Activated CD8-positive, alpha-beta T cell treated with anti-CD3 and anti-CD28 coated beads for 36 hours (primary cell): ENCODE measurements around the gene SELENOO. TPM values are rescaled to one million over a fixed set of nuclear protein-coding genes. Genes with fewer than 3 reads are reported as not detected.

Source experiments
- ATAC-seq: fragments of 200-7000 bp; cut with Tn5 transposase; one replicate; pipeline ENCODE4 v1.10.0; 2021; ENCODE audit warnings: mild to moderate bottlenecking, moderate library complexity
- CTCF ChIA-PET: fragments of 350-600 bp; sonication (Branson Sonifier 250); formaldehyde crosslinking; loops from one replicate; lab custom pipeline; 2021; ENCODE audit warnings: antibody characterized with exemption; lab: Charles Lee
- POLR2A ChIA-PET: fragments of 350-600 bp; sonication (Branson Sonifier 250); formaldehyde crosslinking; loops from one replicate; lab custom pipeline; 2021; ENCODE audit warnings: antibody characterized with exemption; lab: Charles Lee
- DNase-seq: peaks from one replicate; pipeline ENCODE4 v3.0.0-alpha.2; 2020
- H3K27ac Mint-ChIP-seq: one replicate; pipeline ENCODE4 v1.8.0; 2021; ENCODE audit warnings: mild to moderate bottlenecking, mixed read lengths
- H3K27me3 Mint-ChIP-seq: one replicate; pipeline ENCODE4 v1.8.0; 2021; ENCODE audit warnings: mixed read lengths
- H3K36me3 Mint-ChIP-seq: one replicate; pipeline ENCODE4 v1.8.0; 2021; ENCODE audit warnings: low read depth, mixed read lengths
- H3K4me1 Mint-ChIP-seq: one replicate; pipeline ENCODE4 v1.8.0; 2021; ENCODE audit warnings: low read depth, mixed read lengths
- H3K4me3 Mint-ChIP-seq: one replicate; pipeline ENCODE4 v1.8.0; 2021; ENCODE audit warnings: mild to moderate bottlenecking, moderate library complexity, mixed read lengths
- H3K9me3 Mint-ChIP-seq: one replicate; pipeline ENCODE4 v1.8.0; 2021; ENCODE audit warnings: mixed read lengths
- CTCF ChIP-seq: fragments of 200-600 bp; IDR thresholded peaks from one replicate; pipeline ENCODE4 v1.8.0; 2022; ENCODE audit warnings: antibody characterized with exemption, mild to moderate bottlenecking
- intact Hi-C: fragments of 100-400 bp; cut with micrococcal nuclease; formaldehyde crosslinking; loops from one replicate; pipeline ENCODE4 v1.10.0; 2022
- total RNA-seq, 2 experiments: library from RNA; stranded (reverse); gene quantifications; one replicate each; pipeline ENCODE4 v1.2.3, GENCODE V29; 2021

The SELENOO gene
- total RNA-seq, 2 experiments from 2014 or later = 24.0 to 25.5 TPM

- POLR2A ChIA-PET = no interaction called here
- Mint-ChIP-seq H3K4me3 (no peak overlapping the region), H3K27me3 (peaks cover 20% of the 10 kb centered on the region), H3K27ac (no peak overlapping the region), H3K9me3 (no peaks in the 10 kb centered on the region), H3K36me3 (no peaks in the 10 kb centered on the region), H3K4me1 (peaks cover 6% of the 10 kb centered on the region)
- CTCF ChIA-PET = interaction anchor here (1.0 kb wide), 1 partner anchor 13 kb away, joined by 3 read pairs; no protein-coding TSS in a partner anchor
- intact Hi-C loops = no loop called here
- ATAC-seq (no peak), DNase-seq (no peak)
- no peak for TF ChIP-seq CTCF
Observed at GRCh38 chr22:50259302-50259701, 58.5 kb downstream of the SELENOO start.

- CTCF ChIA-PET = interaction anchor here (1.1 to 1.5 kb wide), 3 partner anchors 9 to 238 kb away, joined by 4 to 7 read pairs (median 5); partner anchors contain the start of gene HDAC10
- intact Hi-C loops = no loop called here
- Mint-ChIP-seq H3K9me3 (no peaks in the 10 kb centered on the region), H3K36me3 (no peaks in the 10 kb centered on the region), H3K27ac (no peak overlapping the region), H3K4me3 (peak overlapping the region; percentile 52), H3K27me3 (peaks cover 20% of the 10 kb centered on the region), H3K4me1 (peaks cover 6% of the 10 kb centered on the region)
- POLR2A ChIA-PET = interaction anchor here (0.6 kb wide), 1 partner anchor 8 kb away, joined by 3 read pairs; no protein-coding TSS in a partner anchor
- ATAC-seq (no peak), DNase-seq (no peak)
- no peak for TF ChIP-seq CTCF
Observed at GRCh38 chr22:50260434-50260800, 59.6 kb downstream of the SELENOO start.

- ATAC-seq = peak; percentile 57
- CTCF ChIA-PET = interaction anchor here (0.8 to 1.5 kb wide), 5 partner anchors 10 to 264 kb away, joined by 3 to 7 read pairs (median 4); partner anchors contain the start of genes HDAC10 and SCO2
- no peak for TF ChIP-seq CTCF
- POLR2A ChIA-PET = no interaction called here
- Mint-ChIP-seq H3K36me3 (no peaks in the 10 kb centered on the region), H3K4me1 (peaks cover 6% of the 10 kb centered on the region), H3K9me3 (no peaks in the 10 kb centered on the region), H3K27ac (no peak overlapping the region), H3K4me3 (peak overlapping the region; percentile 52), H3K27me3 (peaks cover 20% of the 10 kb centered on the region)
- peak; percentile 57 for DNase-seq
- intact Hi-C loops = no loop called here
Observed at GRCh38 chr22:50260801-50261614, 60.2 kb downstream of the SELENOO start.

GRCh38 chr22:50261615-50262459 lies 61.0 kb downstream of the SELENOO start, which contains the start of gene MAPK12:
MAPK12 (minus strand) TSS chr22:50261683; CDS start chr22:50261509, 174 bp downstream.
- ChIA-PET POLR2A (interaction anchor here (1.9 kb wide), 1 partner anchor 16 kb away, joined by 6 read pairs; no protein-coding TSS in a partner anchor), CTCF (interaction anchor here (0.8 to 1.8 kb wide), 8 partner anchors 9 to 264 kb away, joined by 3 to 7 read pairs (median 4); partner anchors contain the start of genes HDAC10 and SCO2)
- no peak for ATAC-seq
- Mint-ChIP-seq H3K27me3 (peaks cover 20% of the 10 kb centered on the region), H3K9me3 (no peaks in the 10 kb centered on the region), H3K27ac (no peak within 1 kb of the TSS), H3K36me3 (no peaks in the 10 kb centered on the region), H3K4me1 (peaks cover 6% of the 10 kb centered on the region), H3K4me3 (peak within 1 kb of the TSS; percentile 61)
- TF ChIP-seq CTCF = no peak
- no peak for DNase-seq
- intact Hi-C loops = no loop called here
